OCI-LY3 (cell line): ENCODE results near the gene EDAR.

Source experiments
- EZH2phosphoT487 ChIP-seq: fragments of 200-600 bp; shearing (Covaris generic); IDR thresholded peaks from 2 replicates; pipeline ENCODE4 v1.6.1; 2018; ENCODE audit warnings: antibody characterized with exemption, mixed run types, low read depth
- TF ChIP-seq, protein P1 (sequence below): fragments of 200-600, 300-600 bp; sonication (generic); IDR thresholded peaks from 2 replicates; pipeline ENCODE4 v1.5.1; 2014; ENCODE audit warnings: antibody characterized with exemption, low read length, low read depth

DNA sequence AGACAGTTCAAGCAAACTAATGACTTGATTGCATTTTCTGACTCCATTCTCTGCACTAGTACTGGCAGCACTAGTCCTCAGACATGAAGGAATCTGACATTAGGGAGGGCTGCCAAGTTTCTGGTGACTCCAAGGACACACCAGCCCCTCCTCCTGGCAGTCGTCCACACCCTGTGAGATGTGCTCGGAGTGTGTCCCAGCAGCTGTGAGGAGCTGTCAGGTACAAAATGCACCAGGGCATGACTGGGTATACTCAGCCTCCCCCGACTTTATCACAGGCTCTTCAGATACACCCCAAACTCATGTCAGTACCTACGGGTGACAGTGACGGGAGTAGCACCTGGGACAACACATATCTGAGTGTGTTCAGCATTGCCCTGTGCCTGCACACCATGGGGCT, 43.1 kb downstream of the EDAR start:
- TF ChIP-seq, protein P1, sequence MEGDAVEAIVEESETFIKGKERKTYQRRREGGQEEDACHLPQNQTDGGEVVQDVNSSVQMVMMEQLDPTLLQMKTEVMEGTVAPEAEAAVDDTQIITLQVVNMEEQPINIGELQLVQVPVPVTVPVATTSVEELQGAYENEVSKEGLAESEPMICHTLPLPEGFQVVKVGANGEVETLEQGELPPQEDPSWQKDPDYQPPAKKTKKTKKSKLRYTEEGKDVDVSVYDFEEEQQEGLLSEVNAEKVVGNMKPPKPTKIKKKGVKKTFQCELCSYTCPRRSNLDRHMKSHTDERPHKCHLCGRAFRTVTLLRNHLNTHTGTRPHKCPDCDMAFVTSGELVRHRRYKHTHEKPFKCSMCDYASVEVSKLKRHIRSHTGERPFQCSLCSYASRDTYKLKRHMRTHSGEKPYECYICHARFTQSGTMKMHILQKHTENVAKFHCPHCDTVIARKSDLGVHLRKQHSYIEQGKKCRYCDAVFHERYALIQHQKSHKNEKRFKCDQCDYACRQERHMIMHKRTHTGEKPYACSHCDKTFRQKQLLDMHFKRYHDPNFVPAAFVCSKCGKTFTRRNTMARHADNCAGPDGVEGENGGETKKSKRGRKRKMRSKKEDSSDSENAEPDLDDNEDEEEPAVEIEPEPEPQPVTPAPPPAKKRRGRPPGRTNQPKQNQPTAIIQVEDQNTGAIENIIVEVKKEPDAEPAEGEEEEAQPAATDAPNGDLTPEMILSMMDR = no peak
- TF ChIP-seq EZH2phosphoT487 = no peak
